Activated CD8-positive, alpha-beta T cell treated with anti-CD3 and anti-CD28 coated beads, Interleukin-2, amount 10 ng/mL, durations not matched to agents 7 days and 5 days (primary cell): ENCODE measurements around the gene HUS1. TPM values are rescaled to one million over a fixed set of nuclear protein-coding genes. Genes with fewer than 3 reads are reported as not detected.
"Not testable (repeated sequence)": the region's sequence is repeated elsewhere in the genome, so short reads cannot be mapped to it uniquely, and the experiment has no call there.

Experiments
- ATAC-seq: fragments of 150-1000 bp; cut with Tn5 transposase; one replicate; pipeline ENCODE4 v1.10.0; 2021; ENCODE audit warnings: moderate library complexity
- CTCF ChIA-PET: fragments of 350-600 bp; sonication (Branson Sonifier 250); formaldehyde crosslinking; loops from one replicate; lab custom pipeline; 2021; ENCODE audit warnings: antibody characterized with exemption; lab: Charles Lee
- POLR2A ChIA-PET: fragments of 350-600 bp; sonication (Branson Sonifier 250); formaldehyde crosslinking; loops from one replicate; lab custom pipeline; 2021; ENCODE audit warnings: antibody characterized with exemption; lab: Charles Lee
- DNase-seq: peaks from one replicate; pipeline ENCODE4 v3.0.0-alpha.2; 2020
- H3K27ac Mint-ChIP-seq: one replicate; pipeline ENCODE4 v1.8.0; 2021; ENCODE audit warnings: mild to moderate bottlenecking, mixed read lengths
- H3K27me3 Mint-ChIP-seq: one replicate; pipeline ENCODE4 v1.8.0; 2021; ENCODE audit warnings: low read depth, mixed read lengths
- H3K36me3 Mint-ChIP-seq: one replicate; pipeline ENCODE4 v1.8.0; 2021; ENCODE audit warnings: low read depth, mixed read lengths
- H3K4me1 Mint-ChIP-seq: one replicate; pipeline ENCODE4 v1.8.0; 2021; ENCODE audit warnings: low read depth, mixed read lengths
- H3K4me3 Mint-ChIP-seq: one replicate; pipeline ENCODE4 v1.8.0; 2021; ENCODE audit warnings: mild to moderate bottlenecking, mixed read lengths
- H3K9me3 Mint-ChIP-seq: one replicate; pipeline ENCODE4 v1.8.0; 2022; ENCODE audit warnings: mixed read lengths; ENCODE audit not compliant: insufficient read depth
- total RNA-seq, 2 experiments: library from RNA; stranded (reverse); gene quantifications; one replicate each; pipeline ENCODE4 v1.2.3, GENCODE V29; 2021

Gene HUS1
- total RNA-seq, 2 experiments from 2014 or later, result 28.9 to 31.6 TPM

DNA sequence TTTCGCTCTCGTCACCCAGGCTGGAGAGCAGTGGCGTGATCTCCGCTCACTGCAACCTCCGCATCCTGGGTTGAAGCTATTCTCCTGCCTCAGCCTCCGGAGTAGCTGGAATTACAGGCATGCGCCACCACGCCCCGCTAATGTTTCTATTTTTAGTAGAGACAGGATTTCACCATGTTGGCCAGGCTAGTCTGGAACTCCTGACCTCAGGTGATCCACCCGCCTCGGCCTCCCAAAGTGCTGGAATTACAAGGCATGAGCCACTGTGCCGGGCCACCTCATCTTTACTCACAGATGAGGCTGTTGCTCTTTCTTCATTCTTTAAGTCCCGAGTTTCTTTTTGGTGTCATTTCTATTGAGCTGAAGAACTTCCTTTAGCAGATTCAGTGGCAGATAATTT is 20.7 kb upstream of the HUS1 start:
- H3K27ac Mint-ChIP-seq, ATAC-seq, H3K9me3 Mint-ChIP-seq, POLR2A ChIA-PET, H3K36me3 Mint-ChIP-seq, DNase-seq, H3K27me3 Mint-ChIP-seq, H3K4me1 Mint-ChIP-seq, H3K4me3 Mint-ChIP-seq: not testable (repeated sequence)
- CTCF ChIA-PET, result interaction anchor here (0.6 to 1.7 kb wide), 4 partner anchors 9 to 110 kb away, joined by 3 to 7 read pairs (median 3); no protein-coding TSS in a partner anchor

DNA sequence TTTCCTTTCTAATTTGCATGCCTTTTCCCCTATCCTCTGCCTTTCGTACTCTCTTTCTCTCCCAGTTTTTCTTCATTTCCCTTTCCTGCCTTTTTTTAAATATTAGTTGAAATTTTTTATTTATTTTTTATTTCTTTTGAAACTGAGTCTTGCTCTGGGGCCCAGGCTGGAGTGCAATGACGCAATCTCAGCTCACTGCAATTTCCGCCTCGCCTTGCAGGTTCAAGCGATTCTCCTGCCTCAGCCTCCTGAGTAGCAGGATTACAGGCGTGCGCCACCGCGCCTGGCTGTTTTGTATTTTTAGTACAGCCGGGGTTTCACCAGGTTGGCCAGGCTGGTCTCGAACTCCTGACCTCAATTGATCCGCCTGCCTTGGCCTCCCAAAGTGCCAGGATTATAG is 20.0 kb upstream of the HUS1 start:
- H3K4me1 Mint-ChIP-seq, result no peaks in the 10 kb centered on the region
- CTCF ChIA-PET, result no interaction called here
- no peaks in the 10 kb centered on the region for H3K9me3 Mint-ChIP-seq
- H3K4me3 Mint-ChIP-seq, result no peak overlapping the region
- DNase-seq, result no peak
- ATAC-seq, result no peak
- no peaks in the 10 kb centered on the region for H3K36me3 Mint-ChIP-seq
- POLR2A ChIA-PET, result no interaction called here
- H3K27me3 Mint-ChIP-seq, result peaks cover 5% of the 10 kb centered on the region
- H3K27ac Mint-ChIP-seq, result no peak overlapping the region

DNA sequence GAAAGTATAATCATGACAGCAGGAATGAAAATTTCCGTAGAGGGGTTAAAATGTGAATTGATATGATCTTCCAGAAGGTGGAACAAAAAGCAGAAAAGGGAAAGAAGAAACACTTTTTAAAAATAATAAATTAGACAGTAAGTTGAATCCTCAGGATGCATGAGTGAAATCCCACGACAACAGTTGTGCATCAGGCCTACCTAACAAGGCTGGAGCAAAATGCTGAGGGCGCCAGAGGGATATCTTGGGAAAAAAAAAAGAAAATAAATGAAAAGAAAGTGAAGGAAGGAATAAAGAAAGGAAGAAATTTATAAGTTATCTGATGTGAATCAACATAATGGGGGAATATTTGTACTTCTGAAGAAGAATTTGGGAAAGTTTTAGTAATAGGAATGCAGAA is 13.0 kb upstream of the HUS1 start:
- ATAC-seq, result no peak
- ChIA-PET CTCF (interaction anchor here (0.8 to 3.5 kb wide), 20 partner anchors 8 to 129 kb away, joined by 3 to 68 read pairs (median 7); partner anchors contain the start of genes C7orf57, HUS1 and UPP1), POLR2A (interaction anchor here (0.7 to 2.1 kb wide), 6 partner anchors 13 to 118 kb away, joined by 3 to 12 read pairs (median 6); partner anchors contain the start of genes C7orf57, HUS1 and UPP1)
- Mint-ChIP-seq H3K4me3 (peak overlapping the region; percentile 79), H3K36me3 (no peaks in the 10 kb centered on the region), H3K27me3 (no peaks in the 10 kb centered on the region), H3K27ac (peak overlapping the region; percentile 89), H3K9me3 (no peaks in the 10 kb centered on the region), H3K4me1 (peaks cover 21% of the 10 kb centered on the region)
- DNase-seq, result no peak

DNA sequence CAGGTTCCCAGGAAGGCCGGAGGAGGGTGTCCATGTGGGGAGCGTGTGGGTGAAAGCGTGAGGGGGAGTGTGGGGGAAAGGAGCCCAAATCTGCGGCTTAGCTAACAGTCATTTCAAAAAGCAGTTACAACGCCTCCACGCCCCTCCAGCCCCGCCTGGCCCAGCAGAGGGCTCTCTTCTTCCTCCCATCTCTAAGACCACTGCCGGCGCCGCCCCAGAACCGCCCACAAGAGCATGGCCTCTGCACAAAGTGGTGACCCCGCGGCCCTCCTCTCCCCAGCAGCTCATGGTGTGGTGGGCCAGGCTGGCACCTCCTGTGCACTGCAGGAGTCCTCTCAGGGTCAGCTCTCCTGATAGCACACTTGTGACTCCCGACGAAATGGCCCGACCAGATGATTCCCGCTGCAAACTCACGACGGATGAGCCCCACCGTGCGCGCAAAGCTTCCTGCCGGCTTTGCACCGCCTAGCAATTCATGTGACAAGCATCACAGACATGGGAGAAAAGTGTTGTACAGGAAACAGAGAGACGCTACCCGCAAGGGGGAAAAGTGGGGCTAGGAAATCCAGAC is 12.4 kb upstream of the HUS1 start:
- ATAC-seq (peak; percentile 99), DNase-seq (peak; percentile 95)
- ChIA-PET CTCF (interaction anchor here (0.7 to 3.5 kb wide), 26 partner anchors 9 to 163 kb away, joined by 3 to 68 read pairs (median 6); partner anchors contain the start of genes C7orf57, HUS1 and UPP1), POLR2A (interaction anchor here (0.6 to 2.1 kb wide), 11 partner anchors 12 to 123 kb away, joined by 3 to 12 read pairs (median 4); partner anchors contain the start of genes C7orf57, HUS1 and UPP1)
- H3K4me1 Mint-ChIP-seq, result peaks cover 21% of the 10 kb centered on the region
- H3K36me3 Mint-ChIP-seq, result no peaks in the 10 kb centered on the region
- H3K27me3 Mint-ChIP-seq, result no peaks in the 10 kb centered on the region
- H3K4me3 Mint-ChIP-seq, result peak overlapping the region; percentile 79
- peak overlapping the region; percentile 89 for H3K27ac Mint-ChIP-seq
- no peaks in the 10 kb centered on the region for H3K9me3 Mint-ChIP-seq

DNA sequence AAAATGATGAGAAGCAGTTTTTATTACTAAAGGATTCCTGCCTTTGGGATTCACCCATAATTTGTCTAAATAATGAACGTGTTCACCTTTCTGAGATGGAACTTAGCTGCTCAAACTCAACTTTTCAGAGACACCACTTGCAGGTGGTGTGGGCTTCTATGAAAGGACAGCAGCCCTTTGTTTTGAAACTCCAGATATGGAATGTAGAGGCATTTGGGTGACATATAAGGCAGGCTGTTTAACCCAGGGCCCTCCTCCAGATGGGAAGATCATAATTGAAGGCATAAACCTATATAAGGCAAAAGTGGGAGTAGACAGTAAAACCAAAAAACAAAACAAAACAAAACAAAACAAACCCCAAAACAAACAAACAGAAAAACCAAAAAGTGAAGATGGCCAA is 11.9 kb upstream of the HUS1 start:
- POLR2A ChIA-PET, result interaction anchor here (0.8 to 2.1 kb wide), 8 partner anchors 12 to 123 kb away, joined by 3 to 12 read pairs (median 4); partner anchors contain the start of genes HUS1 and UPP1
- DNase-seq (no peak), ATAC-seq (no peak)
- Mint-ChIP-seq H3K27ac (peak overlapping the region; percentile 89), H3K36me3 (no peaks in the 10 kb centered on the region), H3K4me1 (peaks cover 21% of the 10 kb centered on the region), H3K9me3 (no peaks in the 10 kb centered on the region), H3K27me3 (no peaks in the 10 kb centered on the region), H3K4me3 (peak overlapping the region; percentile 79)
- CTCF ChIA-PET, result interaction anchor here (0.7 to 3.5 kb wide), 24 partner anchors 8 to 164 kb away, joined by 3 to 68 read pairs (median 6); partner anchors contain the start of genes C7orf57, HUS1 and UPP1

DNA sequence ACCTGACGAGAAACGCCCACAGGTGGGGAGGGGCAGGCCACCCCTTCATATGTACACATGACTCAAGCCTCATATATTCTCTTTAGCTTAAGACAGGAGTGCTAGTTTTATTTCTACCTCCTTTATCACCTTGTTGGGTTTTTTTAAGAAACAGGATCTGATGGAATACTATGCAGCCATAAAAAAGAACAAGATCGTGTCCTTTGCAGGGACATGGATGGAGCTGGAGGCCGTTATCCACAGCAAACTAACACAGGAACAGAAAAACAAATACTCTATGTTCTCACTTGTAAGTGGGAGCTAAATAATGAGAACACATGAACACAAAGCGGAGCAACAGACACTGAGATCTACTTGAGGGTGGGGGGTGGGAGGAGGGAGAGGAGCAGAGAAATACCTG is 11.2 kb upstream of the HUS1 start:
- ChIA-PET CTCF (interaction anchor here (1.1 to 3.5 kb wide), 12 partner anchors 8 to 164 kb away, joined by 3 to 68 read pairs (median 8); partner anchors contain the start of genes C7orf57, HUS1 and UPP1), POLR2A (interaction anchor here (2.1 kb wide), 1 partner anchor 98 kb away, joined by 12 read pairs; the partner anchor contains the start of gene UPP1)
- DNase-seq (no peak), ATAC-seq (no peak)
- no peaks in the 10 kb centered on the region for H3K9me3 Mint-ChIP-seq
- H3K27me3 Mint-ChIP-seq, result no peaks in the 10 kb centered on the region
- no peak overlapping the region for H3K4me3 Mint-ChIP-seq
- H3K4me1 Mint-ChIP-seq, result peaks cover 21% of the 10 kb centered on the region
- no peaks in the 10 kb centered on the region for H3K36me3 Mint-ChIP-seq
- peak overlapping the region; percentile 71 for H3K27ac Mint-ChIP-seq

DNA sequence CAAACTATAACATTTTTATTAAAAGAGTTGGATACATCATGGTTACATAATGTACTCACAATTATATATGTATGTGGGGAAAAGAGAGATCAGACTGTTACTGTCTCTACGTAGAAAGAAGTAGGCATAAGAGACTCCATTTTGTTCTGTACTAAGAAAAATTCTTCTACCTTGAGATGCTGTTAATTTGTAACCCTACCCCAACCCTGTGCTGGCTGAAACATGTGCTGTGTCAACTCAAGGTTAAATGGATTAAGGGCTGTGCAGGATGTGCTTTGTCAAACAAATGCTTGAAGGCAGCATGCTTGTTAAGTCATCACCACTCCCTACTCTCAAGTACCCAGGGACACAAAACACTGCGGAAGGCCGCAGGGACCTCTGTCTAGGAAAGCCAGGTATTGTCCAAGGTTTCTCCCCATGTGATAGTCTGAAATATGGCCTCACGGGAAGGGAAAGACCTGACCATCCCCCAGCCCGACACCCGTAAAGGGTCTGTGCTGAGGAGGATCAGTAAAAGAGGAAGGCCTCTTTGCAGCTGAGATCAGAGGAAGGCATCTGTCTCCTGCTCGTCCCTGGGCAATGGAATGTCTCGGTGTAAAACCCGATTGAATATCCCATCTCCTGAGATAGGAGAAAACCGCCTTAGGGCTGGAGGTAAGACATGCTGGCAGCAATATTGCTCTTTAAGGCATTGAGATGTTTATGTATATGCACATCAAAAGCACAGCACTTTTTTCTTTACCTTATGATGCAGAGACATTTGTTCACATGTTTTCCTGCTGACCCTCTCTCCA is 10.4 kb upstream of the HUS1 start:
- H3K36me3 Mint-ChIP-seq, ATAC-seq, POLR2A ChIA-PET, H3K9me3 Mint-ChIP-seq, H3K27ac Mint-ChIP-seq, H3K27me3 Mint-ChIP-seq, DNase-seq, H3K4me3 Mint-ChIP-seq: not testable (repeated sequence)
- CTCF ChIA-PET, result interaction anchor here (0.9 to 3.5 kb wide), 12 partner anchors 11 to 120 kb away, joined by 3 to 68 read pairs (median 9); partner anchors contain the start of genes HUS1 and UPP1
- peaks cover 21% of the 10 kb centered on the region for H3K4me1 Mint-ChIP-seq

DNA sequence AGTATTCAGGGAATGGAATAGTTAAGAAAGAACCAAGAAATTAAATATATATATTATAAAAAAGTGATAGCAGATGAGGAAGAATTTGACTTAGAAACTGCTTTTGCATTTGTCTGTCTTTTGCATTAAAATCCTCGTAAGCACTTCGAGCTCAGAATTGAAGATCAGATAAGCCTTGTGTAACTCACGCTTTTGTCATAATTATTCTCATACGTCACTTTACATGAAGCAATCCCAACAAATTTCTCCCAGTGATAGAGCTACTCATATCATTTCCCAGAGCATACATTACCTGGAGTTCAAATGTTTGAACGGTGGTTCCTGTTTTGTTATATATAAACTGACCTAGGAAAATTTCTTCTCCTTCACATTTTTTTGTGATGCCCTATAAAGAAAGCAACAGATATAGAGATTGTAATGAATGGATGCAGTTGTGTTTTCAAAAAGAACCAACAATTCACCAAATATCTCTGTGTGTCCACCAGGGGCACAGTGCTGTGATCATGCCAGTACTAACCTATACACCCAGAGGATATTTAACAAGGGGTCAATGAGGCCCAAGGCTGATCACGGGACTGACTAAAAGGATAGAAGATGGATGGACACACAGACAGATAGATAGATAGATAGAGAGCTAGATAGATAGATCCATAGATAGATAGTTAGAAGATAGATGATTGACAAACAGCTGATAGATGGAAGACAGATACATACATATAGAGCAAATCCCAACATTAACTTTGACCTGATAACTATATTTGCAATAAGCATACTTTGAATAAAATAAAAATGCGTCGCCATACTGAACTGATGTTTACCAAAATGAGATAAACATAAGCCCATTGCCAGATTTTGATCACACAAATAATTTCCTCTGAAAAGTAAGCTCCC is 9.3 kb upstream of the HUS1 start:
- Mint-ChIP-seq H3K4me3 (no peak overlapping the region), H3K27me3 (no peaks in the 10 kb centered on the region), H3K36me3 (no peaks in the 10 kb centered on the region), H3K27ac (no peak overlapping the region), H3K9me3 (no peaks in the 10 kb centered on the region), H3K4me1 (peaks cover 21% of the 10 kb centered on the region)
- ChIA-PET CTCF (interaction anchor here (0.8 to 2.5 kb wide), 13 partner anchors 10 to 166 kb away, joined by 3 to 28 read pairs (median 7); partner anchors contain the start of genes HUS1 and UPP1), POLR2A (no interaction called here)
- DNase-seq, result peak; percentile 37
- ATAC-seq, result no peak

DNA sequence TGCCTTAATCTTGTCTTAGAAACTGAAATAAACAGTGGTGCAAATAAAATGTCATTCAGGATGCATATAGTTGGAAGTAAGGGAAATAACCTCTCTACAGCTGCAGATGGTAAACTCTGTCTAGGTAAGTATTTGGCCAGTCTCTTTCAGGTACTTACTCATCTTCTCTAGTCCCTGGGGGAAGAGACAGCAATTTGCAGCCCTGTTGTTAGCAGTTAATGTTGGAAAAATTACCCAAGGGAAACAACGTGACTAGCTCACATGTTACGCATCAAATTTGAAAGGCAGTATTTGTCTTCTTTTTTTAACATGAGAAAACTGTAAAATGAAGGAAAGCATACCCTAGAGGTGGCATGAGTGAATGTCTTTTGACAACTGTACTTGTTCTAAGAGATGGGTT is 3.2 kb upstream of the HUS1 start:
- no peaks in the 10 kb centered on the region for H3K9me3 Mint-ChIP-seq
- peaks cover 18% of the 10 kb centered on the region for H3K4me1 Mint-ChIP-seq
- ATAC-seq, result no peak
- DNase-seq, result no peak
- ChIA-PET POLR2A (no interaction called here), CTCF (interaction anchor here (0.7 to 2.7 kb wide), 5 partner anchors 9 to 172 kb away, joined by 3 to 14 read pairs (median 3); no protein-coding TSS in a partner anchor)
- H3K27ac Mint-ChIP-seq, result no peak overlapping the region
- peaks cover 11% of the 10 kb centered on the region for H3K36me3 Mint-ChIP-seq
- no peak overlapping the region for H3K4me3 Mint-ChIP-seq
- no peaks in the 10 kb centered on the region for H3K27me3 Mint-ChIP-seq

DNA sequence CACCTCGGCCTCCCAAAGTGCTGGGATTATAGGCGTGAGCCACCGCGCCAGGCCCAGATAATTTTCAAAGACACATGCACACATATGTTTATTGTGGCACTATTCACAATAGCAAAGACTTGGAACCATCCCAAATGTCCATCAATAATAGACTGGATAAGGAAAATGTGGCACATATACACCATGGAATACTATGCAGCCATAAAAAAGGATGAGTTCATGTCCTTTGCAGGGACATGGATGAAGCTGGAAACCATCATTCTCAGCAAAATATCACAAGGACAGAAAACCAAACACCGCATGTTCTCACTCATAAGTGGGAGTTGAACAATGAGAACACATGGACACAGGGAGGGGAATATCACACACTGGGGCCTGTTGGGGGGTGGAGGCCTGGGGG is 1.2 kb upstream of the HUS1 start:
- not testable (repeated sequence) for ATAC-seq, DNase-seq, H3K27ac Mint-ChIP-seq, H3K4me3 Mint-ChIP-seq, H3K9me3 Mint-ChIP-seq, H3K27me3 Mint-ChIP-seq
- Mint-ChIP-seq H3K4me1 (peaks cover 26% of the 10 kb centered on the region), H3K36me3 (peaks cover 27% of the 10 kb centered on the region)
- ChIA-PET CTCF (interaction anchor here (1.5 kb wide), 1 partner anchor 11 kb away, joined by 4 read pairs; no protein-coding TSS in a partner anchor), POLR2A (interaction anchor here (1.9 kb wide), 1 partner anchor 11 kb away, joined by 8 read pairs; no protein-coding TSS in a partner anchor)
